HepG2 (cell line): Measurements from ENCODE around the gene DOCK2. TPM values are rescaled to one million over a fixed set of nuclear protein-coding genes. Genes with fewer than 3 reads are reported as not detected.

Experiments
- ATAC-seq: fragments of 200-7000 bp; cut with Tn5 transposase; 3 replicates; pipeline ENCODE4 v1.9.1; 2020; ENCODE audit warnings: mild to moderate bottlenecking, moderate library complexity
- BruUV-seq: library from RNA; stranded (reverse); fragments of 400-500 nt; replicated peaks from 2 replicates; lab custom pipeline; 2021; lab: Mats Ljungman, UMichigan
- CTCF ChIA-PET: fragments of 300-600 bp; formaldehyde crosslinking; extraction: SDS; loops from one replicate; lab custom pipeline; 2021; ENCODE audit warnings: low total read pairs, inconsistent platforms, low intra/inter-chr PET ratio; lab: Yijun Ruan, JAX
- POLR2A ChIA-PET: fragments of 350-600 bp; sonication (Branson Sonifier 250); formaldehyde crosslinking; loops from one replicate; lab custom pipeline; 2020; ENCODE audit warnings: antibody characterized with exemption, inconsistent platforms; lab: Yijun Ruan, JAX
- DNase-seq: peaks from one replicate; pipeline ENCODE4 v3.0.0-alpha.2; 2015; ENCODE audit warnings: low spot score
- FAIRE-seq: peaks from 3 replicates; lab custom pipeline; 2011; peaks lifted over from hg19 to GRCh38; lab: Jason Lieb, UNC
- H2AFZ ChIP-seq: one replicate; pipeline ENCODE4 v1.6.1; 2011; ENCODE audit warnings: low read length, inconsistent platforms
- H3K27ac ChIP-seq: fragments of 300-600 bp; 3 replicates; pipeline ENCODE4 v1.8.0; 2011; ENCODE audit warnings: mixed run types, mild to moderate bottlenecking, mixed read lengths, low read length, inconsistent platforms; ENCODE audit not compliant: insufficient read depth; ENCODE audit errors: extremely low read length
- H3K27me3 ChIP-seq, 2 experiments: fragments of 200-600 bp in 1 of 2; 2 replicates in 1 of 2; 3 replicates in 1 of 2; pipeline versions ENCODE4 v1.6.0 to v1.8.0; 2011; ENCODE audit warnings: low read length in 2 of 2, mild to moderate bottlenecking in 2 of 2, moderate library complexity in 2 of 2, inconsistent platforms in 1 of 2; ENCODE audit not compliant: insufficient read depth in 2 of 2, control insufficient read depth in 1 of 2
- H3K36me3 ChIP-seq, 2 experiments: fragments of 200-600 bp in 1 of 2; replicated peaks in 1 of 2; 2 replicates in 1 of 2; 3 replicates in 1 of 2; pipeline versions ENCODE4 v1.5.1 to v1.8.0; 2011; ENCODE audit warnings: low read length in 2 of 2, inconsistent platforms in 1 of 2; ENCODE audit not compliant: insufficient read depth in 2 of 2, control insufficient read depth in 1 of 2
- H3K4me1 ChIP-seq: 2 replicates; pipeline ENCODE4 v1.5.1; 2012; ENCODE audit warnings: low read length, inconsistent platforms; ENCODE audit not compliant: insufficient read depth
- H3K4me2 ChIP-seq: 2 replicates; pipeline ENCODE4 v1.6.0; 2011; ENCODE audit warnings: low read depth, low read length, inconsistent platforms
- H3K4me3 ChIP-seq, 3 experiments: fragments of 200-600 bp in 1 of 3; sonication (generic), shearing (Covaris generic) in 1 of 3; replicated peaks in 1 of 3; 2 replicates each; pipeline ENCODE4 v1.5.1; 2011 to 2016; ENCODE audit warnings: low read length in 3 of 3, inconsistent platforms in 2 of 3, low read depth in 2 of 3, mild to moderate bottlenecking in 2 of 3, control low read depth in 1 of 3, mixed read lengths in 1 of 3; ENCODE audit not compliant: insufficient read depth in 1 of 3
- H3K79me2 ChIP-seq: one replicate; pipeline ENCODE4 v1.6.1; 2011; ENCODE audit warnings: low read length, inconsistent platforms; ENCODE audit not compliant: insufficient read depth
- H3K9ac ChIP-seq: 2 replicates; pipeline ENCODE4 v1.6.0; 2011; ENCODE audit warnings: mild to moderate bottlenecking, low read depth, low read length, inconsistent platforms; ENCODE audit not compliant: insufficient read depth
- H3K9me3 ChIP-seq: 2 replicates; pipeline ENCODE4 v1.5.1; 2012; ENCODE audit warnings: mild to moderate bottlenecking, low read length
- H4K20me1 ChIP-seq: 2 replicates; pipeline ENCODE4 v1.6.0; 2011; ENCODE audit warnings: inconsistent platforms, mild to moderate bottlenecking, low read length, moderate library complexity; ENCODE audit not compliant: insufficient read depth
- ADNP ChIP-seq: sonication (generic); formaldehyde crosslinking; IDR thresholded peaks from 2 replicates; pipeline ENCODE4 v1.4.0; 2020; ENCODE audit warnings: missing genetic modification reagents
- ARID4A ChIP-seq: sonication (generic); formaldehyde crosslinking; IDR thresholded peaks from 2 replicates; pipeline ENCODE4 v1.5.0; 2020; ENCODE audit warnings: mild to moderate bottlenecking, missing genetic modification reagents, borderline replicate concordance
- BCL6 ChIP-seq: IDR thresholded peaks from 2 replicates; pipeline ENCODE4 v1.6.1; 2016; ENCODE audit warnings: missing genetic modification reagents, missing compliant biosample characterization
- FOSL1 ChIP-seq: sonication (generic); formaldehyde crosslinking; IDR thresholded peaks from 2 replicates; pipeline ENCODE4 v1.9.0; 2021; ENCODE audit warnings: missing genetic modification reagents, borderline replicate concordance
- GTF3A ChIP-seq: sonication (generic); formaldehyde crosslinking; conservative IDR thresholded peaks from 2 replicates; pipeline ENCODE4 v1.4.0; 2020; ENCODE audit warnings: mild to moderate bottlenecking, missing genetic modification reagents
- NBN ChIP-seq: fragments of 450-650 bp; conservative IDR thresholded peaks from 2 replicates; pipeline ENCODE4 v1.6.1; 2017
- NFYC ChIP-seq: IDR thresholded peaks from 2 replicates; pipeline ENCODE4 v1.6.1; 2016; ENCODE audit warnings: missing genetic modification reagents, missing compliant biosample characterization
- RXRB ChIP-seq: IDR thresholded peaks from 2 replicates; pipeline ENCODE4 v1.6.1; 2016; ENCODE audit warnings: borderline replicate concordance, missing genetic modification reagents, missing compliant biosample characterization
- ZBTB42 ChIP-seq: sonication (generic); formaldehyde crosslinking; IDR thresholded peaks from 2 replicates; pipeline ENCODE4 v1.5.0; 2020; ENCODE audit warnings: mild to moderate bottlenecking, missing genetic modification reagents
- ZNF230 ChIP-seq: sonication (generic); formaldehyde crosslinking; IDR thresholded peaks from 2 replicates; pipeline ENCODE4 v1.4.0; 2020; ENCODE audit warnings: mild to moderate bottlenecking, missing genetic modification reagents
- ZNF33B ChIP-seq: sonication (generic); formaldehyde crosslinking; IDR thresholded peaks from 2 replicates; pipeline ENCODE4 v1.5.1; 2020; ENCODE audit warnings: mild to moderate bottlenecking, missing genetic modification reagents
- ZNF616 ChIP-seq: sonication (generic); formaldehyde crosslinking; IDR thresholded peaks from 2 replicates; pipeline ENCODE4 v1.5.0; 2020; ENCODE audit warnings: low read depth, mild to moderate bottlenecking, missing genetic modification reagents
- ZNF841 ChIP-seq: sonication (generic); formaldehyde crosslinking; IDR thresholded peaks from 2 replicates; pipeline ENCODE4 v1.8.1; 2023; ENCODE audit warnings: missing genetic modification reagents, borderline replicate concordance
- WGBS: methylation state at CpG from one replicate; pipeline ENCODE4 v1.1.6; 2017; ENCODE audit warnings: low lambda C conversion rate; 5-methylcytosine and 5-hydroxymethylcytosine counted together
- in situ Hi-C: cut with HindIII; loops from 2 replicates; pipeline ENCODE4 v1.10.0; 2017; ENCODE audit warnings: low pct_unique_long_range_greater_than_20kb; ENCODE audit not compliant: extremely low pct_ligation_motif_present
- intact Hi-C: fragments of 100-400 bp; cut with micrococcal nuclease; formaldehyde crosslinking; loops from one replicate; pipeline ENCODE4 v1.10.0; 2022; ENCODE audit not compliant: unreplicated experiment
- polyA plus RNA-seq, 8 experiments: library from polyadenylated mRNA; depleted of rRNA in 3 of 8; stranded (reverse) in 7 of 8; unstranded in 1 of 8; fragments of >200 nt; fragmentation: Illumina TruSeq in 4 of 8; extraction: Trizol in 4 of 8; gene quantifications; 2 replicates each; pipeline versions ENCODE4 v1.2.1 to v1.2.3, GENCODE V29; 2011 to 2016; ENCODE audit warnings: low read depth in 4 of 8, missing spikeins in 1 of 8, mixed read lengths in 1 of 8; ENCODE audit not compliant: insufficient read depth in 1 of 8
- total RNA-seq, 5 experiments: library from RNA; depleted of rRNA; stranded (reverse); fragments of >200 nt; fragmentation: Illumina TruSeq; extraction: Trizol; gene quantifications; 2 replicates each; pipeline ENCODE4 v1.2.3, GENCODE V29; 2016; ENCODE audit warnings: low read depth in 1 of 5
- TF ChIP-seq, protein P1 (sequence below): sonication (generic); formaldehyde crosslinking; conservative IDR thresholded peaks from 2 replicates; pipeline ENCODE4 v1.8.0; 2022; ENCODE audit warnings: low read depth, missing genetic modification reagents
- TF ChIP-seq, protein P2 (sequence below): IDR thresholded peaks from 2 replicates; pipeline ENCODE4 v1.6.1; 2016; ENCODE audit warnings: missing biosample characterization, missing genetic modification reagents, low read depth

The DOCK2 gene
- total and polyA plus RNA-seq, 2 of the 13 experiments (the other 11 are each of a cell fraction or from before 2014, with no cell fraction given): not detected

DNA sequence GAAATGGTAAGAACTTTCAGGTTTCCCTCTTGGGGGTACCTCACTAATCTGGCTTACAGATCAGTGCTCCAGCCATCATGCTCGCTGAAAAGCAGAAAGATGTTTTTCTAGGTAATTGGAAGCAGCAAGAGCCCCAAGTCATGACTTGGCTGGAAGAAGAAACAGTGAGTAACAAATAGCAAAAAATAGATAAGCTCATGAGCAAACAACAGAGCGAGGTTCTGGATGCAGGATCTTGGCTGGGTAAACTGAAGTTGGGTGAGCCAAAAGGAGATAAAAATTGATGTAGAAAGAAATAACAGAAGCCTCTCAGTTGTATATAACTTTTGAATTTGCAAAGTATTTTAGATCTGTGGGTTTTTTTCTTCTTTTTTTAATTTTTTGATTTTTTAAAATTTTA lies 233.1 kb downstream of the DOCK2 start:
- CTCF ChIA-PET: no interaction called here
- in situ Hi-C loops (no loop called here), intact Hi-C loops (no loop called here)
- BruUV-seq: no TSS peak
- Histone ChIP-seq H3K36me3 (no peaks in the 10 kb centered on the region), H3K4me3 (no peak overlapping the region), H4K20me1 (no peaks in the 10 kb centered on the region), H3K27me3 (no peaks in the 10 kb centered on the region), H3K9ac (no peak overlapping the region), H3K4me1 (no peaks in the 10 kb centered on the region), H3K9me3 (no peaks in the 10 kb centered on the region), H3K4me2 (no peak overlapping the region), H3K27ac (no peak overlapping the region), H3K79me2 (no peaks in the 10 kb centered on the region), H2AFZ (no peak overlapping the region)
- DNase-seq: no peak
- POLR2A ChIA-PET: no interaction called here
- no peak for FAIRE-seq
- no peak for TF ChIP-seq ADNP (CRISPR knock-in tag)
- TF ChIP-seq NFYC (CRISPR knock-in tag): no peak
- no peak for TF ChIP-seq ZBTB42 (CRISPR knock-in tag)
- TF ChIP-seq ZNF230 (CRISPR knock-in tag): no peak
- no peak for TF ChIP-seq ARID4A (CRISPR knock-in tag)
- no peak for TF ChIP-seq ZNF616
- TF ChIP-seq RXRB: no peak
- TF ChIP-seq, protein P1, sequence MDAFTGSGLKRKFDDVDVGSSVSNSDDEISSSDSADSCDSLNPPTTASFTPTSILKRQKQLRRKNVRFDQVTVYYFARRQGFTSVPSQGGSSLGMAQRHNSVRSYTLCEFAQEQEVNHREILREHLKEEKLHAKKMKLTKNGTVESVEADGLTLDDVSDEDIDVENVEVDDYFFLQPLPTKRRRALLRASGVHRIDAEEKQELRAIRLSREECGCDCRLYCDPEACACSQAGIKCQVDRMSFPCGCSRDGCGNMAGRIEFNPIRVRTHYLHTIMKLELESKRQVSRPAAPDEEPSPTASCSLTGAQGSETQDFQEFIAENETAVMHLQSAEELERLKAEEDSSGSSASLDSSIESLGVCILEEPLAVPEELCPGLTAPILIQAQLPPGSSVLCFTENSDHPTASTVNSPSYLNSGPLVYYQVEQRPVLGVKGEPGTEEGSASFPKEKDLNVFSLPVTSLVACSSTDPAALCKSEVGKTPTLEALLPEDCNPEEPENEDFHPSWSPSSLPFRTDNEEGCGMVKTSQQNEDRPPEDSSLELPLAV (CRISPR knock-in tag): no peak
- no peak for TF ChIP-seq ZNF33B
- TF ChIP-seq FOSL1 (CRISPR knock-in tag): no peak
- no peak for TF ChIP-seq BCL6 (CRISPR knock-in tag)
- no peak for TF ChIP-seq ZNF841 (CRISPR knock-in tag)
- TF ChIP-seq, protein P2, sequence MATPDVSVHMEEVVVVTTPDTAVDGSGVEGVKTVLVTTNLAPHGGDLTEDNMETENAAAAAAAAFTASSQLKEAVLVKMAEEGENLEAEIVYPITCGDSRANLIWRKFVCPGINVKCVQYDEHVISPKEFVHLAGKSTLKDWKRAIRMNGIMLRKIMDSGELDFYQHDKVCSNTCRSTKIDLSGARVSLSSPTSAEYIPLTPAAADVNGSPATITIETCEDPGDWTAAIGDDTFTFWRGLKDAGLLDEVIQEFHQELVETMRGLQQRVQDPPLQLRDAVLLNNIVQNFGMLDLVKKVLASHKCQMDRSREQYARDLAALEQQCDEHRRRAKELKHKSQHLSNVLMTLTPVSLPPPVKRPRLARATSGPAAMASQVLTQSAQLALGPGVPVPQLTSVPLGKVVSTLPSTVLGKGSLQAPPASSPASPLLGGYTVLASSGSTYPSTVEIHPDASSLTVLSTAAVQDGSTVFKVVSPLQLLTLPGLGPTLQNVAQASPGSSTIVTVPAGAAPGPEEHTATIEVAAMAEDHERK (CRISPR knock-in tag): no peak
- TF ChIP-seq GTF3A (CRISPR knock-in tag): no peak
- no peak for TF ChIP-seq NBN
- ATAC-seq: no peak
- 2% methylated on average over 2 of the region's 2 CpGs for WGBS
